Heart right ventricle (tissue), 16 donors: Measurements from ENCODE around the gene RBM5. TPM values are rescaled to one million over a fixed set of nuclear protein-coding genes. Genes with fewer than 3 reads are reported as not detected.

Experiments
- ATAC-seq, 8 donors: fragments of 200-7000 bp; cut with Tn5 transposase; one replicate each; pipeline ENCODE4 v1.9.1; 2020; ENCODE audit warnings: mild to moderate bottlenecking in 8 of 8, moderate library complexity in 8 of 8, moderate number of reproducible peaks in 1 of 8
- DNase-seq, 2 donors: peaks; one replicate each; pipeline ENCODE4 v3.0.0-alpha.2; 2020
- H3K27ac ChIP-seq, 10 donors: fragments of 200-600 bp; sonication (generic) in 2 of 10; one replicate each; pipeline versions ENCODE4 v1.5.0 to v1.8.0; 2020 to 2022; ENCODE audit warnings: mild to moderate bottlenecking in 3 of 10
- H3K27me3 ChIP-seq, 7 donors: fragments of 200-600 bp; one replicate each; pipeline ENCODE4 v1.8.0; 2021 to 2022; ENCODE audit warnings: mild to moderate bottlenecking in 2 of 7
- H3K36me3 ChIP-seq, 9 donors: fragments of 200-600 bp; sonication (generic) in 1 of 9; one replicate each; pipeline versions ENCODE4 v1.5.0 to v1.8.0; 2020 to 2022; ENCODE audit warnings: mild to moderate bottlenecking in 2 of 9
- H3K4me1 ChIP-seq, 9 donors: fragments of 200-600 bp; sonication (generic) in 1 of 9; one replicate each; pipeline versions ENCODE4 v1.5.0 to v1.8.0; 2020 to 2022; ENCODE audit warnings: mild to moderate bottlenecking in 4 of 9
- H3K4me3 ChIP-seq, 10 donors: fragments of 200-600 bp; sonication (generic) in 2 of 10; one replicate each; pipeline versions ENCODE4 v1.5.0 to v1.8.0; 2020 to 2022; ENCODE audit warnings: mild to moderate bottlenecking in 7 of 10, moderate library complexity in 2 of 10
- H3K9me3 ChIP-seq, 11 donors: fragments of 200-600 bp in 10 of 11; sonication (generic) in 2 of 11; one replicate each; pipeline versions ENCODE4 v1.5.0 to v1.8.0; 2013 to 2022; ENCODE audit warnings: mild to moderate bottlenecking in 2 of 11, control low read depth in 1 of 11, moderate library complexity in 1 of 11
- CTCF ChIP-seq, 9 donors: fragments of 200-600 bp; sonication (generic) in 2 of 9; IDR thresholded peaks; one replicate each; pipeline versions ENCODE4 v1.5.0 to v1.8.0; 2021 to 2022; ENCODE audit warnings: antibody characterized with exemption in 9 of 9, mild to moderate bottlenecking in 5 of 9, moderate library complexity in 1 of 9
- WGBS, 2 donors: extraction: QIAGEN DNeasy Blood & Tissue Kit; methylation state at CpG; one replicate each; pipeline ENCODE4 v1.1.7; 2013; ENCODE audit warnings: inconsistent platforms in 1 of 2; 5-methylcytosine and 5-hydroxymethylcytosine counted together
- intact Hi-C, 10 donors: fragments of 100-400 bp; cut with DNase I; formaldehyde crosslinking; loops; one replicate each; pipeline versions ENCODE4 v1.11.1 to v1.14.2; 2022
- polyA plus RNA-seq, 2 donors: library from polyadenylated mRNA; stranded (reverse); fragments of 200-250 nt; gene quantifications; one replicate each; pipeline ENCODE4 v1.2.3, GENCODE V29; 2013
- total RNA-seq, 10 donors: library from RNA; stranded (reverse); fragmentation: NEBNext Ultra II Directional in 3 of 10; extraction: Animal tissue kit (Norgen Biotek cat#: 25700) in 3 of 10; gene quantifications; one replicate each; pipeline versions ENCODE4 v1.2.1 to v1.2.4, GENCODE V29; 2021 to 2023
- donor health status: Arrhythmogenic right ventricular cardiomyopathy.
- donor health status: ischemic (EF 13 %, LVEDD 7.1; RV severe dilation, severe dysfunction).
- donor health status: healthy with polysubstance abuse.
- donor health status: DM: no; HTN: yes; CAD: no.
- donor health status: DM: no; HTN: no; CAD: no.
- donor health status: ischemic (EF 25% LVEDD 6.9; RV normal size, moderate dysfunction).
- donor health status: ischemic (EF 25% LVEDD 5.7; RV mildly dilated, moderate dysfunction).
- donor health status: healthy.
- donor health status: DM: yes; HTN: yes; CAD: no.
- donor health status: Ischemic cardiomyopathy.
- donor health status: ischemic (EF 35%, LVEDD 5.7; RV mildly dilated, moderate dysfunction).
- donor health status: nonischemic (EF 11% LVEDD 7.7; RV severe dilation, severe dysfunction).
- donor health status: DM: yes; HTN: yes; CAD: no.
- donor health status: PGD.
- donor health status: ischemic (EF 29% LVEDD 5.4; RV normal size, mild dysfunction).
- donor health status: nonischemic (EF 23%, LVEDD 6.1; RV moderate dilation, normal function).

RBM5 gene
- total and polyA plus RNA-seq, 12 donors, result 30.2 to 86.3 (median 56.8) TPM

GRCh38 chr3:50132421-50133282 lies 43.9 kb downstream of the RBM5 start:
- 62 to 67% methylated on average over 6 of the region's 6 CpGs for WGBS, 2 donors
- ATAC-seq (no peak), DNase-seq (no peak)
- Histone ChIP-seq H3K4me3 (no peak overlapping the region), H3K4me1 (peaks cover 0 to 11% (median 3%) of the 10 kb centered on the region in 9 donors), H3K36me3 (no peaks in the 10 kb centered on the region), H3K27ac (no peak overlapping the region), H3K27me3 (no peaks in the 10 kb centered on the region), H3K9me3 (no peaks in the 10 kb centered on the region)
- intact Hi-C loops, result no loop called here
- no peak for TF ChIP-seq CTCF (IDR thresholded peaks at IDR 0.05)

GRCh38 chr3:50133283-50133615 lies 44.5 kb downstream of the RBM5 start:
- H3K9me3 ChIP-seq, result no peaks in the 10 kb centered on the region
- no peak for TF ChIP-seq CTCF (IDR thresholded peaks at IDR 0.05)
- intact Hi-C loops, result no loop called here
- H3K36me3 ChIP-seq, result no peaks in the 10 kb centered on the region
- H3K27me3 ChIP-seq, result no peaks in the 10 kb centered on the region
- DNase-seq, result no peak
- H3K4me3 ChIP-seq, result no peak overlapping the region
- H3K4me1 ChIP-seq, result peaks cover 0 to 17% (median 3%) of the 10 kb centered on the region in 9 donors
- WGBS, 2 donors, result 72 to 74% methylated on average over 4 of the region's 4 CpGs
- no peak for ATAC-seq
- H3K27ac ChIP-seq, result no peak overlapping the region

- Histone ChIP-seq H3K9me3 (no peaks in the 10 kb centered on the region), H3K27me3 (no peaks in the 10 kb centered on the region), H3K4me1 (peaks cover 0 to 26% (median 9%) of the 10 kb centered on the region in 9 donors), H3K4me3 (no peak overlapping the region), H3K27ac (no peak overlapping the region), H3K36me3 (no peaks in the 10 kb centered on the region)
- ATAC-seq (no peak), DNase-seq (no peak)
- intact Hi-C loops, result no loop called here
- 62 to 74% methylated on average over 2 of the region's 2 CpGs for WGBS, 2 donors
- TF ChIP-seq CTCF (IDR thresholded peaks at IDR 0.05), result no peak
Measured at GRCh38 chr3:50134367-50134766, 45.6 kb downstream of the RBM5 start.

- no peaks in the 10 kb centered on the region for H3K36me3 ChIP-seq
- TF ChIP-seq CTCF (IDR thresholded peaks at IDR 0.05), result no peak
- no peak for DNase-seq
- peaks cover 0 to 26% (median 9%) of the 10 kb centered on the region in 9 donors for H3K4me1 ChIP-seq
- H3K4me3 ChIP-seq, result no peak overlapping the region
- no peak overlapping the region for H3K27ac ChIP-seq
- H3K9me3 ChIP-seq, result no peaks in the 10 kb centered on the region
- intact Hi-C loops, result no loop called here
- ATAC-seq, result no peak
- H3K27me3 ChIP-seq, result no peaks in the 10 kb centered on the region
- WGBS, 2 donors, result 91 to 97% methylated on average over 5 of the region's 5 CpGs
Measured at GRCh38 chr3:50135964-50136363, 47.2 kb downstream of the RBM5 start.
